GM03348 (cell line): Measurements from ENCODE around the gene TMEM131.
"Not testable (repeated sequence)": the region's sequence is repeated elsewhere in the genome, so short reads cannot be mapped to it uniquely, and the experiment has no call there.

Source experiments
- DNase-seq: peaks from one replicate; pipeline ENCODE4 v3.0.0; 2012; ENCODE audit warnings: low spot score

Gene TMEM131, protein sequence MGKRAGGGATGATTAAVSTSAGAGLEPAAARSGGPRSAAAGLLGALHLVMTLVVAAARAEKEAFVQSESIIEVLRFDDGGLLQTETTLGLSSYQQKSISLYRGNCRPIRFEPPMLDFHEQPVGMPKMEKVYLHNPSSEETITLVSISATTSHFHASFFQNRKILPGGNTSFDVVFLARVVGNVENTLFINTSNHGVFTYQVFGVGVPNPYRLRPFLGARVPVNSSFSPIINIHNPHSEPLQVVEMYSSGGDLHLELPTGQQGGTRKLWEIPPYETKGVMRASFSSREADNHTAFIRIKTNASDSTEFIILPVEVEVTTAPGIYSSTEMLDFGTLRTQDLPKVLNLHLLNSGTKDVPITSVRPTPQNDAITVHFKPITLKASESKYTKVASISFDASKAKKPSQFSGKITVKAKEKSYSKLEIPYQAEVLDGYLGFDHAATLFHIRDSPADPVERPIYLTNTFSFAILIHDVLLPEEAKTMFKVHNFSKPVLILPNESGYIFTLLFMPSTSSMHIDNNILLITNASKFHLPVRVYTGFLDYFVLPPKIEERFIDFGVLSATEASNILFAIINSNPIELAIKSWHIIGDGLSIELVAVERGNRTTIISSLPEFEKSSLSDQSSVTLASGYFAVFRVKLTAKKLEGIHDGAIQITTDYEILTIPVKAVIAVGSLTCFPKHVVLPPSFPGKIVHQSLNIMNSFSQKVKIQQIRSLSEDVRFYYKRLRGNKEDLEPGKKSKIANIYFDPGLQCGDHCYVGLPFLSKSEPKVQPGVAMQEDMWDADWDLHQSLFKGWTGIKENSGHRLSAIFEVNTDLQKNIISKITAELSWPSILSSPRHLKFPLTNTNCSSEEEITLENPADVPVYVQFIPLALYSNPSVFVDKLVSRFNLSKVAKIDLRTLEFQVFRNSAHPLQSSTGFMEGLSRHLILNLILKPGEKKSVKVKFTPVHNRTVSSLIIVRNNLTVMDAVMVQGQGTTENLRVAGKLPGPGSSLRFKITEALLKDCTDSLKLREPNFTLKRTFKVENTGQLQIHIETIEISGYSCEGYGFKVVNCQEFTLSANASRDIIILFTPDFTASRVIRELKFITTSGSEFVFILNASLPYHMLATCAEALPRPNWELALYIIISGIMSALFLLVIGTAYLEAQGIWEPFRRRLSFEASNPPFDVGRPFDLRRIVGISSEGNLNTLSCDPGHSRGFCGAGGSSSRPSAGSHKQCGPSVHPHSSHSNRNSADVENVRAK (N-terminal part only)

DNA sequence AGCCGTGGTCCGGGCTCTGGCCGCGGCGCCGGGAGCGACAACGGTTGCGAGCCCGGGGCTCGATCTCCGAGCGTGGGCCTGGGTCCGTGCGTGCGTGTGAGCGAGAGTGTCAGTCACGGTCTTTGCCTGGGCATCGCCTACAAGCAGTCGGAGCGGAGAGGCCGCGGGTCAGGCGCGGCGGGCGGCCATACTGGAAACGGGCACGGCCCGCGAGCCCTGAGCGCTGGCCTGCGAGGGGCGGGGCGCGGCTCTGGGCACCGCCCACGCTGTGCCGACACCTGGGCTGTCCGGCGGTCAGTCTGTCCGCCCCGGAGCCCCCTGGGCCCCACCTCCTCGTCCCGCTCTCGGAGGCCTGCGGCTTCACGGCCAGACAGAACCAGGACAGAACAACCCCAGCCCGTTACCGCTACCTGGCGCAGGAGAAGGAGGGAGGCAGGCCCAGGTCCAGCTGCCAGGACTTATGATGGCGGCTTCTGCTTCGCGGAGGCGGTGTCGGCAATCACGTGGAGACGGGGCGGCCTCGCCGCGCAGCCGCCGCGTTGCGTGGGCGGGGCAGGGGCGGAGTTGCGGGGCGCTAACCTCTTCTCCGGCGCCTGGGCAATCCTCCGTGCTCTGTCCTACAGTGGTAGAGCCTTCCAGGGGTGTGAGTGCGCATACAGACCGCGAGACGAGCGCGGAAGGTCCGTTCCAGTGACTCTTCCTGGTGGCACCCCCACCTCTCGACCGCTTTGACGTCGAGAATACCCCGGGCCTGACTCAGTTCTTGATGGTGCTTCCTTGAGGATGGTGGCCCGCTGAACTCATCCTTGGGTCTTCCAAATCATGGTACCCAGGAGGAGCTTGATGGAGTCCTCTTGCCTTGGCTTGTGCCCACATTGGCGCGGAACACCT lies at the start of gene TMEM131:
Gene TMEM131 (minus strand): TSS at position 215 of the 891 bp plus-strand sequence. CDS start 286 bp downstream, outside the sequence.
- DNase-seq: peak; percentile 98

DNA sequence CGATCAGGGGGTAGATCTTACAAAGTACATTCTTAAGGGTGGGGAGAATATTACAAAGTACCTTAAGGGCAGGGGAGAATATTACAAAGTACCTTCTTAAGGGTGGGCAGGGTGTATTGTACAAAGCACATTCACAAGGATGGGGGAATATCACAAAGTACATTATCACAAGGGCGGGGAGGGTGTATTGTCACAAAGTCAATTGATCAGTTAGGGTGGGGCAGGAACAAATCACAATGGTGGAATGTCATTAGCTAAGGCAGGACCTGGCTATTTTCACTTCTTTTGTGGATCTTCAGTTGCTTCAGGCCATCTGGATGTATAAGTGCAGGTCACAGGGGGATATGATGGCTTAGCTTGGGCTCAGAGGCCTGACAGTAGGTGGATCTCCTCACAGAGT lies 49.0 kb upstream of the TMEM131 start:
- DNase-seq: not testable (repeated sequence)

GRCh38 chr2:98043101-98043500 lies 47.4 kb upstream of the TMEM131 start:
- no peak for DNase-seq

DNA sequence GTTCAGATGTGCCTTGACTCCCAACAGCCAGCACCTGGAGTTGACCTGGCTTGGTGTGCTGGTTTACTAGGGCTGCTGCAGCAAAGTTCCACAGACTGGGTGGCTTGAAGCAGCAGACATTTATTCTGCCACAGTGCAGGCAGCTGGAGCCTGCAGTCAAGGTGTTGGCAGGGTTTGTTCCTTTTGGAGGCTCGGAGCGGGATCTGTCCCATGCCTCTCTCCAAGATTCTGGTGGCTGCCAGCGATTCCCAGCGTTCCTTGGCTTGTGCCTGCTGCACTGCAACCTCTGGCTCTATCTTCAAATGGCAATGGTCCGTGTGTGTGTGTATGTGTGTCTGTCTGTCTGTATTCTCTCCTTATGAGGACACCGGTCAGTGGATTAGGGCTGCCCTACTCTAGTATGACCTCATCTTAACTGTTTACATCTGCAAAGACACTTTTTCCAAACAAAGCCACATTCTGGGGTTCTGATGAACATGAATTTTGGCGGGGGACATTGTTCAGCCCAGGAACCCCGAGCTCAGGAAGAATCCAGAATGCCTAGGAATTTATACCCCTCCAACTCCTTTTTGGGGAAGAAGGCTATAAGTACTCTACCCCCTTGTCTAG lies 44.7 kb upstream of the TMEM131 start:
- no peak for DNase-seq

GRCh38 chr2:98039085-98039756 lies 43.5 kb upstream of the TMEM131 start:
- no peak for DNase-seq

DNA sequence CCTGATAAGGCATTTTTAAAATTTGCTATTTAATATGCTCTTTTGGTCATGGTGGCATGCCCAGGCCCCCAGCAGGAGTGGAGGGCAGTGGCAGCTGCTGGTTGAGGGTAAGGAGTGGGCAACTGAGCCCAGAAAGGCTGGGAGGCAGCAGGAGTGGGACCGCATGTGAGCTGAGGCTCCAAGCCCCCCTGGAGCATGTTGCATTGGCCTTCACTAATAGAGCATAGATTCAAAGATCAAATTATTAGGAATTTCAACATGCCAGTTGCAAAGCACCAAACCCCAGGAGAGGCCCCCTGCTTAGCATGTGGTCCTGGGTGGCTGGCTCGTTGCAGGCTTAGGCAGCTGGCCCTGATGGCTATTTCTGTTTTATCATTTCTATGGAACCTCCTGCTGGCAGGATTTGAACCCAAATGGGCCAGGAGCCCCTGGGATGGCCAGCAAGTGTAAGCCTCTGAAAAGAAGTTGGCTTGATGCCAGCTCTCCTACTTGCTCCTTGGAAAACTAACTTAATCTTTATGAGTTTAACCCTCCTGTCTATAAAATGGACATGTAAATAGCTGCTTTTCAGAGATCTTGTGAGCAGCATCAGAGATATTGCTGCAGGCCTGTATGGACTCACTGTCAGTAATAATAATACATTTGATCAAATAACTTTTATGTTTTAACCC lies 42.1 kb upstream of the TMEM131 start:
- DNase-seq: no peak

- DNase-seq: no peak
These were observed 41.5 kb upstream of the TMEM131 start for GRCh38 chr2:98037206-98037605.

DNA sequence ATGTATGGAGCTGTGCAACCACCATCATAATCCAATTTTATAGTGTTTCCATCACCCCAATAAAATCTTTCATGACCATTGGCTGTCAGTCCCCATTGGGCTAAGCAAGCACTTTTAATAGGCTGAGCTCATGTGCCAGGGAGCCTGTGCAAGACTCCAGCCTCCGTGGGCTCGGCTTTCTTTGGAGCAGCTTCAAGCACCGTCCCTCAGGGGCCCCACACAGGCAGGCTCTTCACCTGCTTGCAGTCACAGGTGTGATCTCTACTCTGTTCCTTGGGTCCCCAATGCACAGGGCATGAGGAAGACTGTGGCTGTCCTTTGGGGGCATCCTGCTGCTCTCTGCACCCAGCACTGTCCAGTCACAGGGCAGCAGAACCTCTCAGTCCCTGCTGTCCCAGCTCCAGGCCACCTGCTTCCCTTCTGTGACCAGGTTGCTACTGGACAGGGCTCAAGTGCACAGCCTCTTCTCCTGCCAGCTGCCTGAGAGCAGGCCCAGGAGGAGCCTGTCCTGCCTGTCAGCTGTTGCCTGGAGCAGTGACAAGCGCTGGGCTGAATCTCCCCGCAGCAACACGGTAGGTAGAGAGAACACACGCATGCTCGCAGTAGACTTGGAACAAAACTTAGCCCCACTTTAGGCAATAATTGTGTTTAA lies 40.7 kb upstream of the TMEM131 start:
- DNase-seq: no peak

DNA sequence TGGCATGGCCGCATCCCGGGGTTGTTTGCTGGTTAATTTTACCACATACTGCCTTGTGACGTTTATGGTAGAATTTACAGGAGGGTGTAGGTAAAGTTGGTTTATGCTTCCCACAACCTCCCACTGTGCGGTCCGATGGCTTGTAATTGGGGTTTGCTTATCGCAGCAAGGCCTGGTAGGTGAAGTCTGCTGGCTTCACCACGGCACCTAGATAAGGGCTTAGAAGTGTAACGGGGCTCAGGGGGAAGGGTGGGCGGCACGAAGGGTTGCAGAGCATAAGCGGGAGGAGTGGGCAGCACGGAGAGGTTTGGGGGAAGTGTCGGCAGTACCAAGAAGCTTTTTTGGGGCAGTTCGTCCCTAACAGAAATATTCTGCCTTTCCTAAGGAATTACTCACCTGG lies 39.0 kb upstream of the TMEM131 start:
- no peak for DNase-seq

DNA sequence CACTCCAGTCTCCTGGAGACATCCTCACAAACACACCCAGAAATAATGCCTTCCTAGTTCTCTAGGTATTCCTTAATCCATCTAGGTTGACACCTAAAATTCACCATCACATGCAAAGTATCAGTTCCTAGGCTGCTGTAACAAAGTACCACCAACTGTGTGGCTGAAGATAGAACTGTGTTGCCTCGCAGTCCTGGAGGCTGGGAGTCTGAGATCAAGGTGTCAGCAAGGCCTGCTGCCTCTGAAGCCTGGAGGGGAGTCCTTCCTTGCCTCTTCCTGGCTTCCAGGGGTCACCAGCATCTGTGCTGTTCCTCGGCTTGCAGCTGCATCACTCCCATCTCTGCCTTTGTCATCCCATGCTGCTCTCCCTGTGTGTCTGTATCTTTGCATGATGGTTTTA lies 36.3 kb upstream of the TMEM131 start:
- no peak for DNase-seq

DNA sequence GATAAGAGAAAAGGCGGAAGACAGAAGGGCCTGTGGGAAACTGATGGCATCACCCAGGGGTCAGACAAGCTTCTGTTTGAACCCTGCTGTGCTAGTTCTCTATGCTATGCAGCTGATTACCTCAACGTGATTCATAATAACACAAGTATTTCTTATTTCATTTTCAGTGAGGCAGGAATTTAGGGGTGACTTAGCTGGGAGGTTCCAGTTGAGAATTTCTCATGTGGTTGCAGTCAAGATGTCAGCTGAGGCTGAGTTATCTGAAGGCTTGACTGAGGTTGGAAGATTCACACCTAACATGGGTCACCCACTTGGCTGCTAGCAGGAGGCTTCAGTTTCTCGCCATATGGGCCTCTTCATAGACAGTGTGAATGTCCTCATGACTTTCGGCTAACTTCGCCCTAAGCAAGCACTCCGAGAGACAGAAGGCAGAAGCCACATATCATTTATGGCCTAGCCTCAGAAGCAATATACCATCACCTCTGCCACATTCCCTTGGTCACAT lies 34.0 kb upstream of the TMEM131 start:
- DNase-seq: no peak

DNA sequence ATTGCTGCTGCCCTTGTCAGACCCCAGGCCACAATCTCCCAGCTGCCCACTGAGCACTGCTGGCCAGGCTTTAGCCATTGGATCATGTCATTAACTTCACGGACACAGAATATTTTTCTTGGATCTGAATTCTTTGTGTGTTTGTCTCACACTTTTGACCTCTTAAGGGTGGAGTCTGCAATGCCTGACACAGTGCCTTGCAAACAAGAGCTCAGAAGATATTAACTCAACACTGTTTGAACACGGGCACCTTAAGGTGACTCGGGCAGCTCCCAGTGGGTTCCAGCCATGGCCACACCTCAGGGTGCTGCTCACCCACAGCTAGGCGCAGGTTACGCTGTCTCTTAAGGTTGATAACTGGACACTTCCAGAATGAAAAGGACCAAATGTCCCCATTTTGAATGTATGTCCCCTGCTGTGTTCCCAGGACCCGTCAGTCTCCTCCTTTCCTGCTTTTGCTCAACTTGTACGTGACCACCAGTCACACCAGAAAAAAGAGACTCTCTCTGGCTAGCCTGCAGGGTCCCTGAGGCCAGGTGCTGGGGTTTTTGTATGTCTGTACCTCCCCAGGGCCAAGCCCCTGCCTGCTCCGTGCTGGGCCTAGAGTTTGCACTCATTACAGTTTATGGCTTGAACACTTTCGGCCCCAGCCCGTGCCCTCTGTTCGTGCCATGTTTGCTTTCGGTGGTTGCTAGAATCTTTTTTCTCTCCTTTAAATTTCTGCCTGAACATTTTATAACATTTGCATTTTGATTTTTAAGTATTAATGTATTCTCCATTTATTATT lies 33.4 kb upstream of the TMEM131 start:
- DNase-seq: no peak

DNA sequence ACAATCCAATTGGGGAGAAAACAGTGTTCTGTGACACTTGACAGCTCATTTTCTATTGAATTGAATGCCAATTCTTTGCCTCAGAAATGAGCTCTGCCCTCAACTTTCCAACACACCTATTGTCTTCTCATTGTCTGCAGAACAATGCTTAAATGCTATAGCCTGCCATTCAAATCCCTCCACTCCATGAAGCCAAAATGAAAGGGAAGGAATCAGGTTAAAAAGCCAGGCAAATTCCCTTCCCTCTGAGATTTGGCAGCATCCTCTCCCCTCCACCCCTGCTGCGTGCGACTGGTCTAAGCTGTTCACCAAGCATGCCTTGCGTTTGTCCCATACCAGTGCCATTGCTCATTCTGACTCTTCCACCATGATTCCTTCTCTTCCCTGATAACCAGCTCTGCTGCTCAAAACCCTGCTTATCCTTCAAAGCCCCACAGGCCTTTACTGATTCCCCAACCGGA lies 32.4 kb upstream of the TMEM131 start:
- DNase-seq: peak; percentile 49

GRCh38 chr2:98027538-98027937 lies 31.8 kb upstream of the TMEM131 start:
- DNase-seq: no peak

GRCh38 chr2:98026927-98027522 lies 31.3 kb upstream of the TMEM131 start:
- DNase-seq: no peak

- no peak for DNase-seq
These were observed 30.5 kb upstream of the TMEM131 start for GRCh38 chr2:98026292-98026691.

DNA sequence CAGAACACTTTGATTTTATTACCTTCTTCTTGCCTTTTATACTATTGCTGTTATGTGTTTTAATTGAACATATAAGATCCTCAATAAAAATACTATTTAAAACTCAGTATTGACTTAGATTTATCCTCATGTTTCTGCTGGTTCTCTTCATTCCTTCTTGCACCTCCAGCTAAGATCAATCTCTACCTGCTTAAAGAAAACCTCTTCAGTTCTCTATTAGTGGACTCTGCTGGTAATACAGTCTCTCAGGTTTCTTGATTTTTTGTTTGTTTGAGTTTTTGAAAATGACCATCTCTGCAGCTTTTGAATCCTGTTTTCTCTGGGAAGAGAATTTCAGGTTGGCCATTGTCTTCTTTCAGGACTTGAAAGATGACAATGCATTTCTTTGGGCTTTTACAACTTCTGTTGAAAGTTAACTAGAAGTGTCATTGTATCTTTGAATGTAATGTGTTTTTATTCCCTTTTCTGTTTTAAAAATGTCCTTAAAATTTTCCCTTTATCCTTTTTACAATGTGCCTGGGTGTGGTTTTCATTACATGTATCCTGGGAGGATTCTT lies 29.8 kb upstream of the TMEM131 start:
- DNase-seq: no peak
